RWPE2 (cell line): Measurements from ENCODE around the gene GLRA3.
"Not testable (repeated sequence)": the region's sequence is repeated elsewhere in the genome, so short reads cannot be mapped to it uniquely, and the experiment has no call there.

Experiments used
- ATAC-seq: fragments of 200-7000 bp; cut with Tn5 transposase; 3 replicates; pipeline ENCODE4 v1.9.1; 2021; ENCODE audit warnings: low read depth
- DNase-seq: peaks from one replicate; pipeline ENCODE4 v3.0.0-alpha.2; 2020; ENCODE audit warnings: low spot score
- H3K27ac ChIP-seq: fragments of 450-650 bp; 2 replicates; pipeline ENCODE4 v1.5.1; 2017; ENCODE audit warnings: mild to moderate bottlenecking; ENCODE audit not compliant: poor library complexity, severe bottlenecking
- H3K27me3 ChIP-seq: fragments of 250-450 bp; sonication (Bioruptor Pico); 2 replicates; pipeline ENCODE4 v1.5.1; 2021; ENCODE audit warnings: mild to moderate bottlenecking, moderate library complexity; ENCODE audit not compliant: insufficient read depth, poor library complexity, severe bottlenecking
- H3K36me3 ChIP-seq: fragments of 250-450 bp; sonication (Bioruptor Pico); 2 replicates; pipeline ENCODE4 v1.5.1; 2020; ENCODE audit warnings: low read depth, mild to moderate bottlenecking, moderate library complexity
- H3K4me1 ChIP-seq: fragments of 250-450 bp; sonication (Bioruptor Pico); 2 replicates; pipeline ENCODE4 v1.5.1; 2021; ENCODE audit warnings: mild to moderate bottlenecking, moderate library complexity; ENCODE audit not compliant: insufficient read depth, poor library complexity, severe bottlenecking
- H3K4me3 ChIP-seq: fragments of 250-450 bp; sonication (Bioruptor Pico); 2 replicates; pipeline ENCODE4 v1.5.1; 2021; ENCODE audit warnings: mild to moderate bottlenecking, moderate library complexity; ENCODE audit not compliant: severe bottlenecking
- H3K9me3 ChIP-seq: fragments of 250-450 bp; sonication (Bioruptor Pico); 2 replicates; pipeline ENCODE4 v1.5.1; 2021; ENCODE audit warnings: mild to moderate bottlenecking, moderate library complexity; ENCODE audit not compliant: severe bottlenecking
- TF ChIP-seq, protein P1 (sequence below): fragments of 450-650 bp; IDR thresholded peaks from one replicate; pipeline ENCODE4 v1.5.1; 2017; ENCODE audit warnings: mild to moderate bottlenecking, moderate library complexity; ENCODE audit not compliant: poor library complexity, severe bottlenecking

Gene GLRA3

DNA sequence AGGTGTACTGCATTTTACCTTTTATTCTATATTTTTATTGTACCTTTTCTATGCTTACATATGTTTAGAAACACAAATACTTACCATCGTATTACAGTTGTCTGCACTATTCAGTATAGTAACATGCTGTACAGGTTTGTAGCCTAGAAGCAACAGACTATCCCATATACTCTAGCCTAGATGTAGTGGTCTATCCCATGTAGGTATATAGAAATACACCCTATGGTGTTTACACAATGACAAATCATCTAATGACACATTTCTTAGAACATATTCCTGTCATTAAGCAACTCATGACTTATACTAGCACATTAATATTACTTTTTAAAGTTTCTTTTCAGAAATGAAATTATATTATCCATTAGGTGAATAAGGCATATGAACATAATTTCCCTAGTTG lies 195.6 kb downstream of the GLRA3 start:
- Histone ChIP-seq H3K4me1 (peaks cover 2% of the 10 kb centered on the region), H3K36me3 (no peaks in the 10 kb centered on the region), H3K27me3 (no peaks in the 10 kb centered on the region), H3K27ac (no peak overlapping the region), H3K9me3 (no peaks in the 10 kb centered on the region), H3K4me3 (no peak overlapping the region)
- TF ChIP-seq, protein P1, sequence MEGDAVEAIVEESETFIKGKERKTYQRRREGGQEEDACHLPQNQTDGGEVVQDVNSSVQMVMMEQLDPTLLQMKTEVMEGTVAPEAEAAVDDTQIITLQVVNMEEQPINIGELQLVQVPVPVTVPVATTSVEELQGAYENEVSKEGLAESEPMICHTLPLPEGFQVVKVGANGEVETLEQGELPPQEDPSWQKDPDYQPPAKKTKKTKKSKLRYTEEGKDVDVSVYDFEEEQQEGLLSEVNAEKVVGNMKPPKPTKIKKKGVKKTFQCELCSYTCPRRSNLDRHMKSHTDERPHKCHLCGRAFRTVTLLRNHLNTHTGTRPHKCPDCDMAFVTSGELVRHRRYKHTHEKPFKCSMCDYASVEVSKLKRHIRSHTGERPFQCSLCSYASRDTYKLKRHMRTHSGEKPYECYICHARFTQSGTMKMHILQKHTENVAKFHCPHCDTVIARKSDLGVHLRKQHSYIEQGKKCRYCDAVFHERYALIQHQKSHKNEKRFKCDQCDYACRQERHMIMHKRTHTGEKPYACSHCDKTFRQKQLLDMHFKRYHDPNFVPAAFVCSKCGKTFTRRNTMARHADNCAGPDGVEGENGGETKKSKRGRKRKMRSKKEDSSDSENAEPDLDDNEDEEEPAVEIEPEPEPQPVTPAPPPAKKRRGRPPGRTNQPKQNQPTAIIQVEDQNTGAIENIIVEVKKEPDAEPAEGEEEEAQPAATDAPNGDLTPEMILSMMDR = no peak
- no peak for DNase-seq
- no peak for ATAC-seq

DNA sequence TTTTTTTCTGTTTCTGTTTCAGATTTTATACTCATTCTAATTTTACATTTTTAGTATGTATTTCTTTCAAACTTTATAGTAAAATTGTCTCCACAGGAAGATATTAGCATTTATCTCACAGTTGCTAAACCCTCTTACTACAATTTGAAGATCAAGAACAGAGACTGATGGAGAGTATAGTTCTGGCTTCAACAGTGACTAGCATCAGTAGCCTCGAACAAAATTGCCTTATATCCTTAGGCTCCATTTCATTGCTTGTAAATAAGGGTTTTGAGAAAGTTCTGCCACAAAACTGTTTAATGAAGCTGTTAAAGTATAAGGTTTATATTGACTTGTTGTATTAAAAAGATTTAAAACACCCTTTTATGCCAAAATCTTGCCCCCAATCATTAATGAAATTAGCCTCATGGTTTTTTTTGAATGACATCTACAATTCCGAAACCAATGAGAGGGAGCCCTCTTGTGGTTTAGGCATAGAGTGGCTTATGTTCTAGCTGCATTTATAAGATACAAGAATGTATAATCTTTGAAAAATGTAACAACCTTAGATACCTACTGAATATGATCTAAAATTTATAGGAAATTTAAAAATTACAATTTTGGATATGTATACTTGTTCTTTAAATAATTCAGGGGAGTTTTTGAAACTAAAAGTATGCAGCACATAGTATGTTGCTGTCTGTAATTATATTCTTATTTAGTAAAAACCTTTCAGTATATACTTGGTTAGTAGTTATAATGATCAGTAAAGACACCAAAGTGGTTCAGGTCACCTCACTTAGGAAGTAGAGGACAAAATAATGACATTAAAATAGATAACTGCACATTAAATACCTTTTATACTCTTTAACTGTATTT lies 196.9 kb downstream of the GLRA3 start:
- H3K27me3 ChIP-seq = no peaks in the 10 kb centered on the region
- DNase-seq = no peak
- TF ChIP-seq, protein P1 = peak; percentile 93
- no peak overlapping the region for H3K27ac ChIP-seq
- no peaks in the 10 kb centered on the region for H3K9me3 ChIP-seq
- ATAC-seq = peak; percentile 67
- H3K36me3 ChIP-seq = no peaks in the 10 kb centered on the region
- peaks cover 2% of the 10 kb centered on the region for H3K4me1 ChIP-seq
- no peak overlapping the region for H3K4me3 ChIP-seq

DNA sequence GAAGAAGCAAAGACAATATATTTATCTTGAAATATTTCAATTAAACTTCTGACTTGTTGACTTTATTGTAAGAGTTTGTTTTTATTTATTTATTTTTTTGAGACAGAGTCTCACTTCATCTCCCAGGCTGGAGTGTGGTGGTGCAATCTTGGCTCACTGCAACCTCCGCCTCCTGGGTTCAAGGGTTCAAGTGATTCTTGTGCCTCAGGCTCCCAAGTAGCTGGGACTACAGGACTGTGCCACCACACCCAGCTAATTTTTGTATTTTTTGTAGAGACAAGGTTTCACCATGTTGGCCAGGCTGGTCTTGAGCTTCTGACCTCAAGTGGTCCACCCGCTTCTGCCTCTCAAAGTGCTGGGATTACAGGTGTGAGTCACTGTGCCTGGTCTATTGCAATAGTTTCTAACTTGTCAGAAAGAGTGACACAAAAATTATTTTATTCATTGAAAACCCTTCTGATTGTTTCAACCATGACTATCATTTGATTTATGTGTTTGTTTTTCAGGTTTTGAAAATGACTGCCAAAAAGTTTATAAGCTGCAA lies 199.1 kb downstream of the GLRA3 start:
- not testable (repeated sequence) for H3K4me1 ChIP-seq, DNase-seq, H3K27me3 ChIP-seq, H3K27ac ChIP-seq, H3K4me3 ChIP-seq, ATAC-seq, H3K36me3 ChIP-seq, H3K9me3 ChIP-seq

DNA sequence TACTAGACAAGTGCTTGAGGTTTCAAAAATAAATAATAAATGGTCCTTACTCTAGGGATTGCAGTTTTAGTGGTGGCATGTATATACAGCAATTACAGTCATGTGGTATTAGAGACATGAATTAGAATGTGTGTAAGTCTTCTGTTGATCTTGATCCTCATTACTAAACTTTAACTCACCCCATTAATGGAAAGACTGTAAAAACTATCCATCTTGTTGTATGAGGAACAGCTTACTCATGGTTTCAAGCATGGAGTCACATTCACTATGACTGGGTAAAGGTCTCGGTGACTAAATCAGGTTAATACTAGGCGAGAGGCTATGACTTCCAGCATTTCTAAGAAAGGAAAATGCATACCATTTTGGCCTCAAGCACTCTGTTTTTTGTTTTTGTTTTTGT lies 199.8 kb downstream of the GLRA3 start:
- DNase-seq = no peak
- ATAC-seq = peak; percentile 71
- Histone ChIP-seq H3K4me3 (no peak overlapping the region), H3K4me1 (peaks cover 2% of the 10 kb centered on the region), H3K27me3 (no peaks in the 10 kb centered on the region), H3K36me3 (no peaks in the 10 kb centered on the region), H3K27ac (no peak overlapping the region), H3K9me3 (no peaks in the 10 kb centered on the region)
- TF ChIP-seq, protein P1 = no peak

DNA sequence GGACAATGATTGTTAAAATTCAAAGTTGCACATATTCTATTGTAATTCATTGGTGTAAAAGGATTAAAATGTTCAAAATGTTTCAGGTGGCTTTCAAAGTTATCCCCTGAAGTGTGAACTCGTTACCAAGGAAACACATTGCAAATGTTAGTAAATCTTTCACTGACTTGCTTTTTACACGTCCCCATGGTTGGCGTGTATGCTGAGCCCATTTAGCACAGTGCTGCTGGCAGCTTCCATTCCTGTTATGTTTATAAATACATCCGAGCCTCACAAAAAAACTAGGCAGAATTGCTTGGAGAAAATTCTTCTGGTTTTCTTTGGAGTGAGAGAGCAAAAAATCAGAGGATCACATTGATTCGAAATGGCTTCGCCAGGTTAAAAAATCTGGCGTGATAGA lies 200.9 kb downstream of the GLRA3 start:
- H3K27me3 ChIP-seq = no peaks in the 10 kb centered on the region
- DNase-seq = no peak
- TF ChIP-seq, protein P1 = no peak
- H3K4me1 ChIP-seq = peaks cover 2% of the 10 kb centered on the region
- no peak overlapping the region for H3K27ac ChIP-seq
- no peak overlapping the region for H3K4me3 ChIP-seq
- no peaks in the 10 kb centered on the region for H3K9me3 ChIP-seq
- no peaks in the 10 kb centered on the region for H3K36me3 ChIP-seq
- no peak for ATAC-seq
